Measurements from ENCODE around the gene ITGAE. TPM values are rescaled to one million over a fixed set of nuclear protein-coding genes. Genes with fewer than 3 reads are reported as not detected.
A peak's percentile ranks its signal among the peaks of the same experiment; 100 is the strongest.

Gene ITGAE
- total RNA-seq, 2 experiments from 2014 or later = 31.8 to 32.4 TPM

DNA sequence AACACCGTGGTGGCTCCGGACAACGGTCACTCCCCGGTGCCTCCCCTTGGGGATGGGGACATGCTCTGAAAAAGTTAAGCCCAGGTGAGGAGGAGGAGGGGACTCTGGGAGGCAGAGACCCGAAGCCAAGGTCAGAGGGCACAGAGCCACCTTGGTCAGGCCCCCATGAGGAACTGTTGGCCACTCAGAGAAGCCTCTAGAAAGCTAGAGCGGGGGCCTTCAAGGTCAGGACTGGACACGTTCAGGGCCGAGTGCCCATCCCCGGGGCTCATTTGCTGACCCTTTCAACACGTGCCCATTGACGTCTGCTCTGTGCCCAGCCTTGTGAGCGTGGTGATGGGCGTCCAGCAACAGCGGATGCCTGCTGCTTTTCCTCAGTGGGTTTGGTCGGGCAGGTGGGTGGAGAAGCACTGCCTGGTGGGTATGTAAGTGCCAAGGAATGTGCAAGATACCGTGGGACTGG, 39.0 kb downstream of the ITGAE start:
- TF ChIP-seq, protein P1, sequence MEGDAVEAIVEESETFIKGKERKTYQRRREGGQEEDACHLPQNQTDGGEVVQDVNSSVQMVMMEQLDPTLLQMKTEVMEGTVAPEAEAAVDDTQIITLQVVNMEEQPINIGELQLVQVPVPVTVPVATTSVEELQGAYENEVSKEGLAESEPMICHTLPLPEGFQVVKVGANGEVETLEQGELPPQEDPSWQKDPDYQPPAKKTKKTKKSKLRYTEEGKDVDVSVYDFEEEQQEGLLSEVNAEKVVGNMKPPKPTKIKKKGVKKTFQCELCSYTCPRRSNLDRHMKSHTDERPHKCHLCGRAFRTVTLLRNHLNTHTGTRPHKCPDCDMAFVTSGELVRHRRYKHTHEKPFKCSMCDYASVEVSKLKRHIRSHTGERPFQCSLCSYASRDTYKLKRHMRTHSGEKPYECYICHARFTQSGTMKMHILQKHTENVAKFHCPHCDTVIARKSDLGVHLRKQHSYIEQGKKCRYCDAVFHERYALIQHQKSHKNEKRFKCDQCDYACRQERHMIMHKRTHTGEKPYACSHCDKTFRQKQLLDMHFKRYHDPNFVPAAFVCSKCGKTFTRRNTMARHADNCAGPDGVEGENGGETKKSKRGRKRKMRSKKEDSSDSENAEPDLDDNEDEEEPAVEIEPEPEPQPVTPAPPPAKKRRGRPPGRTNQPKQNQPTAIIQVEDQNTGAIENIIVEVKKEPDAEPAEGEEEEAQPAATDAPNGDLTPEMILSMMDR (IDR thresholded peaks at IDR 0.05) = no peak
- Mint-ChIP-seq H3K9me3 (peaks cover 18% of the 10 kb centered on the region), H3K27me3 (peaks cover 3% of the 10 kb centered on the region), H3K4me3 (no peak overlapping the region), H3K36me3 (ENCODE audit: low read depth) (peaks cover 21% of the 10 kb centered on the region), H3K4me1 (ENCODE audit: low read depth) (peaks cover 46% of the 10 kb centered on the region), H3K27ac (peak overlapping the region; percentile 49)
- ATAC-seq = no peak
- CTCF ChIA-PET = interaction anchor here (1.0 to 2.4 kb wide), 5 partner anchors 21 to 65 kb away, joined by 3 to 13 read pairs (median 7); no protein-coding TSS in a partner anchor
- DNase-seq = no peak
- intact Hi-C loops (cut with micrococcal nuclease) = loop anchor here (5.0 to 10.0 kb wide), 2 partner anchors 35 to 47 kb away; no protein-coding TSS in a partner anchor
- POLR2A ChIA-PET = interaction anchor here (1.3 to 2.4 kb wide), 5 partner anchors 10 to 83 kb away, joined by 4 to 16 read pairs (median 6); no protein-coding TSS in a partner anchor

- ChIA-PET POLR2A (interaction anchor here (0.9 to 1.9 kb wide), 4 partner anchors 9 to 84 kb away, joined by 4 to 7 read pairs (median 5); no protein-coding TSS in a partner anchor), CTCF (interaction anchor here (1.2 to 2.4 kb wide), 6 partner anchors 18 to 66 kb away, joined by 3 to 13 read pairs (median 6); no protein-coding TSS in a partner anchor)
- ATAC-seq = no peak
- Mint-ChIP-seq H3K4me3 (no peak overlapping the region), H3K4me1 (ENCODE audit: low read depth) (peaks cover 41% of the 10 kb centered on the region), H3K27me3 (peaks cover 3% of the 10 kb centered on the region), H3K9me3 (peaks cover 16% of the 10 kb centered on the region), H3K36me3 (ENCODE audit: low read depth) (peaks cover 19% of the 10 kb centered on the region), H3K27ac (peak overlapping the region; percentile 35)
- intact Hi-C loops (cut with micrococcal nuclease) = loop anchor here (5.0 to 10.0 kb wide), 2 partner anchors 36 to 46 kb away; no protein-coding TSS in a partner anchor
- no peak for DNase-seq
- TF ChIP-seq, protein P1 (IDR thresholded peaks at IDR 0.05) = no peak
Observed at GRCh38 chr17:3761036-3761917, 39.7 kb downstream of the ITGAE start.

GRCh38 chr17:3759597-3760216, 41.3 kb downstream of the ITGAE start:
- intact Hi-C loops (cut with micrococcal nuclease) = loop anchor here (5.0 to 10.0 kb wide), 2 partner anchors 38 to 45 kb away; no protein-coding TSS in a partner anchor
- ATAC-seq = no peak
- Mint-ChIP-seq H3K27ac (no peak overlapping the region), H3K4me1 (ENCODE audit: low read depth) (peaks cover 29% of the 10 kb centered on the region), H3K9me3 (peaks cover 14% of the 10 kb centered on the region), H3K4me3 (no peak overlapping the region), H3K36me3 (ENCODE audit: low read depth) (peaks cover 19% of the 10 kb centered on the region), H3K27me3 (peaks cover 3% of the 10 kb centered on the region)
- TF ChIP-seq, protein P1 (IDR thresholded peaks at IDR 0.05) = no peak
- ChIA-PET POLR2A (interaction anchor here (1.9 kb wide), 1 partner anchor 20 kb away, joined by 7 read pairs; no protein-coding TSS in a partner anchor), CTCF (interaction anchor here (1.4 to 2.4 kb wide), 3 partner anchors 17 to 67 kb away, joined by 3 to 13 read pairs (median 11); no protein-coding TSS in a partner anchor)
- no peak for DNase-seq

GRCh38 chr17:3755335-3756030, 45.5 kb downstream of the ITGAE start:
- intact Hi-C loops (cut with micrococcal nuclease) = no loop called here
- ChIA-PET POLR2A (interaction anchor here (0.7 to 1.2 kb wide), 3 partner anchors 8 to 959 kb away, joined by 3 to 4 read pairs (median 3); no protein-coding TSS in a partner anchor), CTCF (interaction anchor here (1.3 to 4.7 kb wide), 3 partner anchors 10 to 90 kb away, joined by 3 to 24 read pairs (median 4); partner anchors contain the start of gene NCBP3)
- Mint-ChIP-seq H3K4me3 (peak overlapping the region; percentile 34), H3K36me3 (ENCODE audit: low read depth) (peaks cover 10% of the 10 kb centered on the region), H3K4me1 (ENCODE audit: low read depth) (peaks cover 22% of the 10 kb centered on the region), H3K27me3 (peaks cover 3% of the 10 kb centered on the region), H3K9me3 (peaks cover 11% of the 10 kb centered on the region), H3K27ac (no peak overlapping the region)
- TF ChIP-seq, protein P1 (IDR thresholded peaks at IDR 0.05) = no peak
- DNase-seq (no peak), ATAC-seq (no peak)

Measured in activated CD8-positive, alpha-beta T cell treated with anti-CD3 and anti-CD28 coated beads for 36 hours (primary cell).